K562 (cell line): ENCODE data around the gene HKDC1. TPM values are rescaled to one million over a fixed set of nuclear protein-coding genes. Genes with fewer than 3 reads are reported as not detected.

ENCODE experiments used
- CBFA2T2 ChIP-seq: fragments of 450-650 bp; conservative IDR thresholded peaks from 2 replicates; pipeline ENCODE4 v1.6.1; 2017; ENCODE audit warnings: mild to moderate bottlenecking
- CXXC5 ChIP-seq: fragments of 250-450 bp; sonication (Bioruptor Pico); IDR thresholded peaks from 2 replicates; pipeline ENCODE4 v1.8.0; 2022; ENCODE audit warnings: inconsistent platforms, mild to moderate bottlenecking, moderate library complexity
- MTF1 ChIP-seq: fragments of 250-450 bp; sonication (Bioruptor Pico); IDR thresholded peaks from 2 replicates; pipeline ENCODE4 v1.9.0; 2021; ENCODE audit warnings: moderate library complexity, mild to moderate bottlenecking, inconsistent platforms, borderline replicate concordance
- NBN ChIP-seq: fragments of 450-650 bp; IDR thresholded peaks from 2 replicates; pipeline ENCODE4 v1.6.1; 2016; ENCODE audit warnings: low read depth, mild to moderate bottlenecking
- ZNF24 ChIP-seq: fragments of 450-650 bp; IDR thresholded peaks from 2 replicates; pipeline ENCODE4 v1.6.1; 2016
- ZNF586 ChIP-seq: fragments of 450-650 bp; formaldehyde crosslinking; conservative IDR thresholded peaks from 2 replicates; pipeline ENCODE4 v1.4.0; 2020; ENCODE audit warnings: mild to moderate bottlenecking, moderate library complexity
- ZNF668 ChIP-seq: fragments of 250-450 bp; sonication (Bioruptor Pico); IDR thresholded peaks from 2 replicates; pipeline ENCODE4 v1.8.0; 2022; ENCODE audit warnings: mild to moderate bottlenecking, inconsistent platforms
- polyA plus RNA-seq, 8 experiments: library from polyadenylated mRNA; depleted of rRNA in 4 of 8; stranded (reverse) in 5 of 8; unstranded in 3 of 8; fragments of >200 nt; fragmentation: Nextera tagmentation in 2 of 8; fragmentation: Illumina TruSeq in 1 of 8; extraction: Ambion mirVana in 2 of 8; extraction: Trizol in 1 of 8; gene quantifications; 2 replicates each; pipeline versions ENCODE4 v1.2.1 to v1.2.3, GENCODE V29; 2011 to 2014; ENCODE audit warnings: inconsistent platforms in 1 of 8, missing spikeins in 1 of 8
- total RNA-seq, 7 experiments: library from RNA; depleted of rRNA in 6 of 7; stranded (reverse); fragments of >200 nt in 6 of 7; fragmentation: Illumina TruSeq in 2 of 7; extraction: Trizol in 2 of 7; gene quantifications; 2 replicates each; pipeline versions ENCODE4 v1.2.1 to v1.2.3, GENCODE V29; 2011 to 2021; ENCODE audit warnings: low replicate concordance in 1 of 7
- TF ChIP-seq, protein P1 (sequence below): fragments of 450-650 bp; IDR thresholded peaks from 2 replicates; pipeline ENCODE4 v1.6.1; 2016; ENCODE audit warnings: antibody characterized with exemption
- TF ChIP-seq, protein P2 (sequence below): sonication (generic); formaldehyde crosslinking; IDR thresholded peaks from 2 replicates; pipeline ENCODE4 v1.8.0; 2022; ENCODE audit warnings: missing genetic modification reagents, mild to moderate bottlenecking, moderate library complexity, borderline replicate concordance
- TF ChIP-seq, protein P3 (sequence below), 2 experiments: fragments of 450-650 bp in 1 of 2; sonication (generic) in 1 of 2; formaldehyde crosslinking in 1 of 2; IDR thresholded peaks; 2 replicates each; pipeline versions ENCODE4 v1.7.1 to v1.9.0; 2016 to 2022; ENCODE audit warnings: inconsistent platforms in 1 of 2, mild to moderate bottlenecking in 1 of 2, missing genetic modification reagents in 1 of 2
- TF ChIP-seq, protein P4 (sequence below): fragments of 200-400 bp; formaldehyde crosslinking; IDR thresholded peaks from 2 replicates; pipeline ENCODE4 v1.6.1; 2017; ENCODE audit warnings: mild to moderate bottlenecking, low read depth, low read length, moderate library complexity

Gene HKDC1
- total and polyA plus RNA-seq, 9 of the 15 experiments (the other 6 are each of a cell fraction or from before 2014, with no cell fraction given), result 0.04 to 0.22 (median 0.11) TPM; not detected in 5

DNA sequence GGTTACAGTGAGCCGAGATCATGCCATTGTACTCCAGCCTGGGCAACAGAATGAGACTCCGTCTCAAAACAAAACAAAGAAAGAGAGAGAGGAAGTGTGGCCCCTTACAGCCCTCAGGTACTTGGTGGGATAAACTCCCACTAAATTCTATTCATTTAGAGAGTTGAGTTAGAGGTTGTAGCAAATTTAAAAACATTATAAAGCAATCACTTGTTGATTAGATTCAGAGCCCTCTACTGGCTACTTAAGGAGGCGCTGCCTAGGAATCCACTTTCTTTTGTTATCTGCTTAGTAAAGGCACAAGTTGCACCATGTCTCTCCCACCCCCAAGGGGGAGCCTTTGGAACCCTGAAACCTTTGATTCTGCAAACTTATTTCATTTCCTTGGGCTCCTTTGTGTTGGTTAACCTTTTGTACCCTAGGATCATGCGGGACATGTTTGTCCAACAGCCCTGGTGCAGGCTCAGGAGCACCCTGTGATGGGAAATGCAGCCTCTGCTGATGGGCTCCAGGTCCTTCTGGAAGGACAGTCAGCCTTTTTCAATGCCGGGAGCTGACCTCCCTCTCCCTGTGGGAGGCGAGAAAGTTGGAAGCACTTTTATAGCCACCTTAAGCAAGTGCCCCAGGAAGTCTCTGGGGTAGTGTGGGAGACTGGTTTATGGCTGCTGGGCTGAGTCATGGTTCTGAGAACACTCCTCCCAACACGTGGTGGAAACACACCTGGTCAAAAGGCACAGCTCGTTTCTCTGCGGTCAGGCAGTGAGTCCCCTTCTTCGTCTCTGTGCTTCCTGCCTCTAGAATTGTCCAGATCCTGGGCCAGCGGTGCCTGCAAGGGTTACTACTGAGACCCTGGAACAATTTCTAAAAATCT is 2.3 kb downstream of the HKDC1 start (continued):
- TF ChIP-seq, protein P1, sequence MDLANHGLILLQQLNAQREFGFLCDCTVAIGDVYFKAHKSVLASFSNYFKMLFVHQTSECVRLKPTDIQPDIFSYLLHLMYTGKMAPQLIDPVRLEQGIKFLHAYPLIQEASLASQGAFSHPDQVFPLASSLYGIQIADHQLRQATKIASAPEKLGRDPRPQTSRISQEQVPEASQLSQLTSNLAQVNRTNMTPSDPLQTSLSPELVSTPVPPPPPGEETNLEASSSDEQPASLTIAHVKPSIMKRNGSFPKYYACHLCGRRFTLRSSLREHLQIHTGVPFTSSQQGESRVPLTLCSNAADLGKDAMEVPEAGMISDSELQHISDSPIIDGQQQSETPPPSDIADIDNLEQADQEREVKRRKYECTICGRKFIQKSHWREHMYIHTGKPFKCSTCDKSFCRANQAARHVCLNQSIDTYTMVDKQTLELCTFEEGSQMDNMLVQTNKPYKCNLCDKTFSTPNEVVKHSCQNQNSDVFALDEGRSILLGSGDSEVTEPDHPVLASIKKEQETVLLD, result no peak; the same call in 1 of the 2 replicates
- TF ChIP-seq ZNF586 (CRISPR knock-in tag) (0 out of 2 replicates have a peak, but pooled peaks have one; percentile 7), NBN (no peak; the same call in none of the 2 replicates), MTF1 (0 out of 2 replicates have a peak, but pooled peaks have one; percentile 56), CXXC5 (CRISPR knock-in tag) (peak; percentile 70), ZNF24 (0 out of 2 replicates have a peak, but pooled peaks have one; percentile 7), ZNF668 (0 out of 2 replicates have a peak, but pooled peaks have one; percentile 49), CBFA2T2 (peak; percentile 50)
- TF ChIP-seq, protein P2, sequence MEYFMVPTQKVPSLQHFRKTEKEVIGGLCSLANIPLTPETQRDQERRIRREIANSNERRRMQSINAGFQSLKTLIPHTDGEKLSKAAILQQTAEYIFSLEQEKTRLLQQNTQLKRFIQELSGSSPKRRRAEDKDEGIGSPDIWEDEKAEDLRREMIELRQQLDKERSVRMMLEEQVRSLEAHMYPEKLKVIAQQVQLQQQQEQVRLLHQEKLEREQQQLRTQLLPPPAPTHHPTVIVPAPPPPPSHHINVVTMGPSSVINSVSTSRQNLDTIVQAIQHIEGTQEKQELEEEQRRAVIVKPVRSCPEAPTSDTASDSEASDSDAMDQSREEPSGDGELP (CRISPR knock-in tag), result peak; percentile 65; the same call in 1 of the 2 replicates
- TF ChIP-seq, protein P3, sequence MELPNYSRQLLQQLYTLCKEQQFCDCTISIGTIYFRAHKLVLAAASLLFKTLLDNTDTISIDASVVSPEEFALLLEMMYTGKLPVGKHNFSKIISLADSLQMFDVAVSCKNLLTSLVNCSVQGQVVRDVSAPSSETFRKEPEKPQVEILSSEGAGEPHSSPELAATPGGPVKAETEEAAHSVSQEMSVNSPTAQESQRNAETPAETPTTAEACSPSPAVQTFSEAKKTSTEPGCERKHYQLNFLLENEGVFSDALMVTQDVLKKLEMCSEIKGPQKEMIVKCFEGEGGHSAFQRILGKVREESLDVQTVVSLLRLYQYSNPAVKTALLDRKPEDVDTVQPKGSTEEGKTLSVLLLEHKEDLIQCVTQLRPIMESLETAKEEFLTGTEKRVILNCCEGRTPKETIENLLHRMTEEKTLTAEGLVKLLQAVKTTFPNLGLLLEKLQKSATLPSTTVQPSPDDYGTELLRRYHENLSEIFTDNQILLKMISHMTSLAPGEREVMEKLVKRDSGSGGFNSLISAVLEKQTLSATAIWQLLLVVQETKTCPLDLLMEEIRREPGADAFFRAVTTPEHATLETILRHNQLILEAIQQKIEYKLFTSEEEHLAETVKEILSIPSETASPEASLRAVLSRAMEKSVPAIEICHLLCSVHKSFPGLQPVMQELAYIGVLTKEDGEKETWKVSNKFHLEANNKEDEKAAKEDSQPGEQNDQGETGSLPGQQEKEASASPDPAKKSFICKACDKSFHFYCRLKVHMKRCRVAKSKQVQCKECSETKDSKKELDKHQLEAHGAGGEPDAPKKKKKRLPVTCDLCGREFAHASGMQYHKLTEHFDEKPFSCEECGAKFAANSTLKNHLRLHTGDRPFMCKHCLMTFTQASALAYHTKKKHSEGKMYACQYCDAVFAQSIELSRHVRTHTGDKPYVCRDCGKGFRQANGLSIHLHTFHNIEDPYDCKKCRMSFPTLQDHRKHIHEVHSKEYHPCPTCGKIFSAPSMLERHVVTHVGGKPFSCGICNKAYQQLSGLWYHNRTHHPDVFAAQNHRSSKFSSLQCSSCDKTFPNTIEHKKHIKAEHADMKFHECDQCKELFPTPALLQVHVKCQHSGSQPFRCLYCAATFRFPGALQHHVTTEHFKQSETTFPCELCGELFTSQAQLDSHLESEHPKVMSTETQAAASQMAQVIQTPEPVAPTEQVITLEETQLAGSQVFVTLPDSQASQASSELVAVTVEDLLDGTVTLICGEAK (IDR thresholded peaks at IDR 0.05), result peak; percentile 41; the same call in 1 of the 2 replicates
- TF ChIP-seq, protein P3 (CRISPR knock-in tag; IDR thresholded peaks at IDR 0.05), result no peak
- TF ChIP-seq, protein P4, sequence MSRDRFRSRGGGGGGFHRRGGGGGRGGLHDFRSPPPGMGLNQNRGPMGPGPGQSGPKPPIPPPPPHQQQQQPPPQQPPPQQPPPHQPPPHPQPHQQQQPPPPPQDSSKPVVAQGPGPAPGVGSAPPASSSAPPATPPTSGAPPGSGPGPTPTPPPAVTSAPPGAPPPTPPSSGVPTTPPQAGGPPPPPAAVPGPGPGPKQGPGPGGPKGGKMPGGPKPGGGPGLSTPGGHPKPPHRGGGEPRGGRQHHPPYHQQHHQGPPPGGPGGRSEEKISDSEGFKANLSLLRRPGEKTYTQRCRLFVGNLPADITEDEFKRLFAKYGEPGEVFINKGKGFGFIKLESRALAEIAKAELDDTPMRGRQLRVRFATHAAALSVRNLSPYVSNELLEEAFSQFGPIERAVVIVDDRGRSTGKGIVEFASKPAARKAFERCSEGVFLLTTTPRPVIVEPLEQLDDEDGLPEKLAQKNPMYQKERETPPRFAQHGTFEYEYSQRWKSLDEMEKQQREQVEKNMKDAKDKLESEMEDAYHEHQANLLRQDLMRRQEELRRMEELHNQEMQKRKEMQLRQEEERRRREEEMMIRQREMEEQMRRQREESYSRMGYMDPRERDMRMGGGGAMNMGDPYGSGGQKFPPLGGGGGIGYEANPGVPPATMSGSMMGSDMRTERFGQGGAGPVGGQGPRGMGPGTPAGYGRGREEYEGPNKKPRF, result no peak
